Ishikawa (cell line): Measurements from ENCODE around the gene EXOSC1.

Experiments used
- CEBPB ChIP-seq: IDR thresholded peaks from 2 replicates; pipeline ENCODE4 v1.6.1; 2012
- CREB1 ChIP-seq: IDR thresholded peaks from 2 replicates; pipeline ENCODE4 v1.6.1; 2012; ENCODE audit warnings: low read depth
- EGR1 ChIP-seq: IDR thresholded peaks from 2 replicates; pipeline ENCODE4 v1.6.1; 2012
- EP300 ChIP-seq: IDR thresholded peaks from 2 replicates; pipeline ENCODE4 v1.6.1; 2012; ENCODE audit warnings: borderline replicate concordance
- FOXM1 ChIP-seq: IDR thresholded peaks from 2 replicates; pipeline ENCODE4 v1.6.1; 2012; ENCODE audit warnings: low read depth, borderline replicate concordance
- MAX ChIP-seq: IDR thresholded peaks from 2 replicates; pipeline ENCODE4 v1.6.1; 2012
- NFIC ChIP-seq: IDR thresholded peaks from 2 replicates; pipeline ENCODE4 v1.6.1; 2012
- RAD21 ChIP-seq: IDR thresholded peaks from 2 replicates; pipeline ENCODE4 v1.6.1; 2012; ENCODE audit warnings: low read depth
- REST ChIP-seq: IDR thresholded peaks from 2 replicates; pipeline ENCODE4 v1.6.1; 2012; ENCODE audit warnings: low read depth, mild to moderate bottlenecking
- TAF1 ChIP-seq: IDR thresholded peaks from 2 replicates; pipeline ENCODE4 v1.6.1; 2012; ENCODE audit warnings: low read depth, mild to moderate bottlenecking
- TCF12 ChIP-seq: IDR thresholded peaks from 2 replicates; pipeline ENCODE4 v1.6.1; 2012; ENCODE audit warnings: low read depth
- TEAD4 ChIP-seq: IDR thresholded peaks from 2 replicates; pipeline ENCODE4 v1.6.1; 2012
- USF1 ChIP-seq: IDR thresholded peaks from 2 replicates; pipeline ENCODE4 v1.6.1; 2012
- YY1 ChIP-seq: IDR thresholded peaks from 2 replicates; pipeline ENCODE4 v1.6.1; 2012; ENCODE audit warnings: low read depth
- ZBTB7A ChIP-seq: IDR thresholded peaks from 2 replicates; pipeline ENCODE4 v1.6.1; 2012; ENCODE audit warnings: low read depth

Gene EXOSC1

GRCh38 chr10:97408496-97408992 lies 37.3 kb downstream of the EXOSC1 start:
- TF ChIP-seq CREB1 (no peak), TCF12 (0 out of 2 replicates have a peak, but pooled peaks have one; percentile 1), MAX (0 out of 2 replicates have a peak, but pooled peaks have one; percentile 25)

- TF ChIP-seq CREB1 = no peak
Observed at GRCh38 chr10:97407952-97408248, 37.9 kb downstream of the EXOSC1 start.

GRCh38 chr10:97407211-97407951 lies 38.4 kb downstream of the EXOSC1 start:
- TF ChIP-seq RAD21 (peak; percentile 54), EP300 (0 out of 2 replicates have a peak, but pooled peaks have one; percentile 8), TCF12 (no peak), TEAD4 (peak; percentile 75; the same call in 1 of the 2 replicates), USF1 (peak; percentile 16; the same call in 1 of the 2 replicates)

GRCh38 chr10:97406064-97406463 lies 39.7 kb downstream of the EXOSC1 start:
- no peak for TF ChIP-seq CEBPB
- TF ChIP-seq REST = no peak

- no peak for TF ChIP-seq NFIC
- TF ChIP-seq TCF12 = no peak
- no peak for TF ChIP-seq CREB1
- no peak for TF ChIP-seq YY1
- no peak for TF ChIP-seq TEAD4
- TF ChIP-seq EP300 = no peak
- no peak for TF ChIP-seq CEBPB
- no peak for TF ChIP-seq REST
- TF ChIP-seq FOXM1 = no peak
- no peak for TF ChIP-seq ZBTB7A
- no peak for TF ChIP-seq TAF1
- TF ChIP-seq MAX = no peak
- TF ChIP-seq USF1 = no peak
- no peak for TF ChIP-seq RAD21
- no peak for TF ChIP-seq EGR1
Observed at GRCh38 chr10:97404044-97404443, 41.8 kb downstream of the EXOSC1 start.

- TF ChIP-seq MAX = no peak
- no peak for TF ChIP-seq TCF12
- TF ChIP-seq RAD21 = no peak
- no peak for TF ChIP-seq EGR1
- no peak for TF ChIP-seq TEAD4
- no peak for TF ChIP-seq YY1
- TF ChIP-seq CEBPB = no peak
- no peak for TF ChIP-seq USF1
- TF ChIP-seq NFIC = no peak
- TF ChIP-seq CREB1 = no peak
- TF ChIP-seq FOXM1 = no peak
- no peak for TF ChIP-seq ZBTB7A
- TF ChIP-seq EP300 = no peak
- no peak for TF ChIP-seq REST
- TF ChIP-seq TAF1 = no peak
Observed at GRCh38 chr10:97401455-97401919, 44.3 kb downstream of the EXOSC1 start.
